ENCODE measurements around the gene TREML2.

TREML2 gene

DNA sequence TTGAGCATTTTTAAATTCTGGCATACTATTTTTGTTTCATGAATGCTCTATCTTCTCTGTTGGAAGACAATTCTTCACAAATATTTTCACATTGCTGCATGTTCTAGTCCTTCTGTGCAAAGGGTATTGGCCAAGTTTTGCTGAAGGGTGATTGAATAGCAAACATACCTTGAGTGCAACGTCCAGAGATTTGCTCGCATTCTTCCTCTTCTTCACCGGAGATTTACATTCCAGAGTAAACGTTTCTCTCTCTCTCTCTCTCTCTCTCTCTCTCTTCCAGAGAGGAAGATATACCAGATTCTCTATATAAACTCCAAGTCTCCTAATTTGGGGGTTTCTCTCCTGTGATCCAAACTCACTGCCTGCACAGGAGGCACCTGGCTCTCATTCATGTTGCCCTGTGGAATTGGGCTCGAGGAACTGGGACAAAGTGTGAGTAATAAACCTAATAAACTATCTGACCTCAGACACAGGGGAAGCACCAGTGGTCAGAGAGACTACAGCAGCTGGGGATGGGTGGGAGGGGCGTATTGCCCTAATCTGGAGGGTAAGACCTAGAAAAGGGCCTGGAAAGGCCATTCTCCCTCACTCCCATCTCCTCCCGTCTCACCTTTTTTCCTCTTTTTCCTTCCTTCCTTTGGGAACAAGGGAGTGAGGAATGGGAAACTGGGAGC is 45.7 kb downstream of the TREML2 start:
- H3K4me1 ChIP-seq (ENCODE audit: insufficient read depth, low read length, severe bottlenecking) = no peaks in the 10 kb centered on the region
- no peak overlapping the region for H2AFZ ChIP-seq (ENCODE audit: low read length)
- H3K4me3 ChIP-seq (ENCODE audit: low read depth, low read length, poor library complexity, severe bottlenecking) = no peak overlapping the region
- no peak overlapping the region for H3K4me2 ChIP-seq (ENCODE audit: low read length)
- H3K79me2 ChIP-seq (ENCODE audit: insufficient read depth, low read length) = no peaks in the 10 kb centered on the region
- no peak overlapping the region for H3K9ac ChIP-seq (ENCODE audit: low read length)
- H3K9me3 ChIP-seq (ENCODE audit: low read length) = no peaks in the 10 kb centered on the region
- H3F3A ChIP-seq (ENCODE audit: insufficient read depth, low read length) = no peaks in the 10 kb centered on the region
- H3K27ac ChIP-seq (ENCODE audit: low read depth, low read length, poor library complexity, severe bottlenecking) = no peak overlapping the region
- TF ChIP-seq, protein P1, sequence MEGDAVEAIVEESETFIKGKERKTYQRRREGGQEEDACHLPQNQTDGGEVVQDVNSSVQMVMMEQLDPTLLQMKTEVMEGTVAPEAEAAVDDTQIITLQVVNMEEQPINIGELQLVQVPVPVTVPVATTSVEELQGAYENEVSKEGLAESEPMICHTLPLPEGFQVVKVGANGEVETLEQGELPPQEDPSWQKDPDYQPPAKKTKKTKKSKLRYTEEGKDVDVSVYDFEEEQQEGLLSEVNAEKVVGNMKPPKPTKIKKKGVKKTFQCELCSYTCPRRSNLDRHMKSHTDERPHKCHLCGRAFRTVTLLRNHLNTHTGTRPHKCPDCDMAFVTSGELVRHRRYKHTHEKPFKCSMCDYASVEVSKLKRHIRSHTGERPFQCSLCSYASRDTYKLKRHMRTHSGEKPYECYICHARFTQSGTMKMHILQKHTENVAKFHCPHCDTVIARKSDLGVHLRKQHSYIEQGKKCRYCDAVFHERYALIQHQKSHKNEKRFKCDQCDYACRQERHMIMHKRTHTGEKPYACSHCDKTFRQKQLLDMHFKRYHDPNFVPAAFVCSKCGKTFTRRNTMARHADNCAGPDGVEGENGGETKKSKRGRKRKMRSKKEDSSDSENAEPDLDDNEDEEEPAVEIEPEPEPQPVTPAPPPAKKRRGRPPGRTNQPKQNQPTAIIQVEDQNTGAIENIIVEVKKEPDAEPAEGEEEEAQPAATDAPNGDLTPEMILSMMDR (IDR thresholded peaks at IDR 0.05; ENCODE audit: low read length) = no peak
- TF ChIP-seq EZH2 (IDR thresholded peaks at IDR 0.05; ENCODE audit: borderline replicate concordance, low read length) = no peak
- no peaks in the 10 kb centered on the region for H3K9me2 ChIP-seq (ENCODE audit: low read depth, low read length)
- H3K27me3 ChIP-seq (ENCODE audit: insufficient read depth, low read length) = no peaks in the 10 kb centered on the region
- H3K36me3 ChIP-seq (ENCODE audit: insufficient read depth, low read length) = no peaks in the 10 kb centered on the region
- no peaks in the 10 kb centered on the region for H4K20me1 ChIP-seq (ENCODE audit: insufficient read depth, low read length)

DNA sequence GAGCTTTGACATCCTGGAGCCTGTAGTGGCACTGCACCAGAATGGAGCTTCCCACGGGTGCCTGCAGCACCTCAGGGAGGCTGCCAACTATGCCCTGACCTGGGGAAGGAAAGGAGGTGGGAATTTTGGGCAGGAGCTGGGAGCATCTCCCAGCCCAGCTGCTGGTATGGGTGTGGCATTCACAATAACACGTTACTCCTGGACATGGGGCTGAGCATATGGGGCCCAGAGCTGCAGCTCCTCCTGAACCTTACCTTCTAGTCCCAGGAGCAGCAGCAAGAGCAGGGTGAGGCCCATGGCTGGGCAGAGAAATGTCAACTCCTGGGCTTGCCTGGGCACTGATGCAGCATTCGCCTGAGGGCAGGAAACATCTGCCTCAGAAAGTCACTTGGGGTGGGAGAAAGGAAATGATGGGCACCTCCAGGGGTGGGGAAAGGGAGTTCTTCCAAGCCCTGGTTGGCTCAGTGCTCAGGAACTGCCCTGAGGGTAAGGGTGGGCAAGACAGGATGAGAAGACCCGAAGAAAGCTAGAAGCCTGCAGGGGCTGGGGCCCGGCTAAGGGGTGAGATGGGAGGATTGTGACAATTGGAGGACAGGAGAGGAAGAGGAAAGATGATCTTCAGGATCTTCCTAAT is 46.8 kb downstream of the TREML2 start, which contains the start of gene TREML1:
Gene TREML1, minus strand, starts transcription at position 356 of the 634 bp plus-strand sequence. Its CDS starts 59 bp downstream, at position 297.
- no peak within 1 kb of the TSS for H3K27ac ChIP-seq (ENCODE audit: low read depth, low read length, poor library complexity, severe bottlenecking)
- no peaks in the 10 kb centered on the region for H3K9me2 ChIP-seq (ENCODE audit: low read depth, low read length)

DNA sequence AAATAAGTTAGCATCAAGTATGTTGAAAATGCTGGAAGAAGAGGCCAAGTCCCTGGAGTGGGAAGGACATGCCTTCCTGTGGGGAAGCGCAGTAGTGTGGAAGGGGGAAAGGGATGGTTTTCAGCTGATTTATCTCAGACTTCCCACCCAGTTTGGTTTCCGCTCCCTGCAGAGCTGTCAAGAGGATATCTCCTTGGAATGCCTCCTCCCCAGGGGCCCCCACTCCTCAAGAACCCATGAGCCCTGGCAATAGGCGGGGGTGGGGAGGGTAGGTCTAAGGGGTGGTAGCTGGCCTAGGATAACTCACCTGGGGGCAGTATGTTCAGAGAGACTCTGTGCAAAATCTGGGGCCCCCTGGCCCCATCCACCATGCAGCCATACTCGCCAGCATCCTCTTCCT is 47.5 kb downstream of the TREML2 start:
- Histone ChIP-seq H3K36me3 (ENCODE audit: insufficient read depth, low read length) (no peaks in the 10 kb centered on the region), H3F3A (ENCODE audit: insufficient read depth, low read length) (no peaks in the 10 kb centered on the region), H3K27ac (ENCODE audit: low read depth, low read length, poor library complexity, severe bottlenecking) (no peak overlapping the region), H3K4me3 (ENCODE audit: low read depth, low read length, poor library complexity, severe bottlenecking) (no peak overlapping the region), H2AFZ (ENCODE audit: low read length) (no peak overlapping the region), H4K20me1 (ENCODE audit: insufficient read depth, low read length) (no peaks in the 10 kb centered on the region), H3K27me3 (ENCODE audit: insufficient read depth, low read length) (no peaks in the 10 kb centered on the region), H3K4me2 (ENCODE audit: low read length) (no peak overlapping the region), H3K9me3 (ENCODE audit: low read length) (no peaks in the 10 kb centered on the region), H3K79me2 (ENCODE audit: insufficient read depth, low read length) (no peaks in the 10 kb centered on the region), H3K4me1 (ENCODE audit: insufficient read depth, low read length, severe bottlenecking) (no peaks in the 10 kb centered on the region), H3K9me2 (ENCODE audit: low read depth, low read length) (no peaks in the 10 kb centered on the region), H3K9ac (ENCODE audit: low read length) (no peak overlapping the region)
- TF ChIP-seq, protein P1 (IDR thresholded peaks at IDR 0.05; ENCODE audit: low read length) = no peak
- no peak for TF ChIP-seq EZH2 (IDR thresholded peaks at IDR 0.05; ENCODE audit: borderline replicate concordance, low read length)

More for the DNA sequence above, 46.8 kb downstream of the TREML2 start, which contains the start of gene TREML1:
- Histone ChIP-seq H3K9ac (ENCODE audit: low read length) (no peak within 1 kb of the TSS), H3K36me3 (ENCODE audit: insufficient read depth, low read length) (no peaks in the 10 kb centered on the region), H3F3A (ENCODE audit: insufficient read depth, low read length) (no peaks in the 10 kb centered on the region), H3K79me2 (ENCODE audit: insufficient read depth, low read length) (no peaks in the 10 kb centered on the region), H3K27me3 (ENCODE audit: insufficient read depth, low read length) (no peaks in the 10 kb centered on the region), H4K20me1 (ENCODE audit: insufficient read depth, low read length) (no peaks in the 10 kb centered on the region), H3K4me2 (ENCODE audit: low read length) (no peak within 1 kb of the TSS), H3K9me3 (ENCODE audit: low read length) (no peaks in the 10 kb centered on the region), H3K4me1 (ENCODE audit: insufficient read depth, low read length, severe bottlenecking) (no peaks in the 10 kb centered on the region), H3K4me3 (ENCODE audit: low read depth, low read length, poor library complexity, severe bottlenecking) (no peak within 1 kb of the TSS), H2AFZ (ENCODE audit: low read length) (no peak within 1 kb of the TSS)
- TF ChIP-seq EZH2 (IDR thresholded peaks at IDR 0.05; ENCODE audit: borderline replicate concordance, low read length) = no peak
- TF ChIP-seq, protein P1 (IDR thresholded peaks at IDR 0.05; ENCODE audit: low read length) = no peak
